B cell (primary cell): ENCODE measurements around the gene VWCE. TPM values are rescaled to one million over a fixed set of nuclear protein-coding genes. Genes with fewer than 3 reads are reported as not detected.

Experiments used
- polyA plus RNA-seq: library from polyadenylated mRNA; depleted of rRNA; stranded (reverse); fragments of >200 nt; gene quantifications from 2 replicates; pipeline ENCODE4 v1.2.3, GENCODE V29; 2012
- total RNA-seq, 2 donors: library from RNA; stranded (reverse); fragments of 120-200 nt in 1 of 2; gene quantifications; 1 replicate in 1 of 2; 2 replicates in 1 of 2; pipeline versions ENCODE4 v1.2.3 to v1.2.4, GENCODE V29; 2013 to 2022

VWCE gene
- total and polyA plus RNA-seq, 2 donors (not counting 1 experiment from before 2014, with no cell fraction given) = 0.37 to 0.39 TPM

Other genes with a start within 250 kb of the VWCE start
- 19.3 and 19.9 TPM in 2 replicates for gene CD5, start 192.8 kb downstream of the VWCE start, total RNA-seq
- gene CD5, start 192.8 kb downstream of the VWCE start, polyA plus RNA-seq = 7.6 and 8.9 TPM in 2 replicates
- gene VPS37C, start 133.9 kb downstream of the VWCE start, total RNA-seq = 18.4 and 20.1 TPM in 2 replicates
- 5.9 and 6.4 TPM in 2 replicates for gene VPS37C, start 133.9 kb downstream of the VWCE start, polyA plus RNA-seq
- not detected in 2 replicates for gene PGA3, start 91.8 kb downstream of the VWCE start, total RNA-seq
- 0.12 TPM in 1 of 2 replicates, not detected in the other for gene PGA3, start 91.8 kb downstream of the VWCE start, polyA plus RNA-seq
- not detected in 2 replicates for gene PGA4, start 73.0 kb downstream of the VWCE start, total RNA-seq
- 0.63 TPM in 1 of 2 replicates, not detected in the other for gene PGA4, start 73.0 kb downstream of the VWCE start, polyA plus RNA-seq
- gene PGA5, start 54.1 kb downstream of the VWCE start, total RNA-seq = not detected in 2 replicates
- gene PGA5, start 54.1 kb downstream of the VWCE start, polyA plus RNA-seq = not detected in 2 replicates
- 155 and 167 TPM in 2 replicates for gene DDB1, start 37.8 kb upstream of the VWCE start, total RNA-seq
- 52.4 and 56.2 TPM in 2 replicates for gene DDB1, start 37.8 kb upstream of the VWCE start, polyA plus RNA-seq
- 68.2 and 86.3 TPM in 2 replicates for gene TKFC, start 37.9 kb upstream of the VWCE start, total RNA-seq
- 72.2 and 82.3 TPM in 2 replicates for gene TKFC, start 37.9 kb upstream of the VWCE start, polyA plus RNA-seq
- gene CYB561A3, start 66.6 kb upstream of the VWCE start, total RNA-seq = 248 and 259 TPM in 2 replicates
- 488 and 756 TPM in 2 replicates for gene CYB561A3, start 66.6 kb upstream of the VWCE start, polyA plus RNA-seq
- gene TMEM138, start 67.1 kb upstream of the VWCE start, total RNA-seq = 84.3 and 85.3 TPM in 2 replicates
- 57.9 and 66.6 TPM in 2 replicates for gene TMEM138, start 67.1 kb upstream of the VWCE start, polyA plus RNA-seq
- gene TMEM216, start 97.3 kb upstream of the VWCE start, total RNA-seq = 20.3 and 20.4 TPM in 2 replicates
- 23.3 and 28.0 TPM in 2 replicates for gene TMEM216, start 97.3 kb upstream of the VWCE start, polyA plus RNA-seq
- gene CPSF7, start 134.7 kb upstream of the VWCE start, total RNA-seq = 165 and 167 TPM in 2 replicates
- gene CPSF7, start 134.7 kb upstream of the VWCE start, polyA plus RNA-seq = 59.7 and 74.7 TPM in 2 replicates
- gene SDHAF2, start 134.8 kb upstream of the VWCE start, total RNA-seq = 48.9 and 54.0 TPM in 2 replicates
- 34.2 and 60.8 TPM in 2 replicates for gene SDHAF2, start 134.8 kb upstream of the VWCE start, polyA plus RNA-seq
- not detected in 2 replicates for gene LRRC10B, start 213.4 kb upstream of the VWCE start, total RNA-seq
- 0.12 and 0.15 TPM in 2 replicates for gene LRRC10B, start 213.4 kb upstream of the VWCE start, polyA plus RNA-seq